ENCODE measurements around the gene SCFD2.

Gene SCFD2

DNA sequence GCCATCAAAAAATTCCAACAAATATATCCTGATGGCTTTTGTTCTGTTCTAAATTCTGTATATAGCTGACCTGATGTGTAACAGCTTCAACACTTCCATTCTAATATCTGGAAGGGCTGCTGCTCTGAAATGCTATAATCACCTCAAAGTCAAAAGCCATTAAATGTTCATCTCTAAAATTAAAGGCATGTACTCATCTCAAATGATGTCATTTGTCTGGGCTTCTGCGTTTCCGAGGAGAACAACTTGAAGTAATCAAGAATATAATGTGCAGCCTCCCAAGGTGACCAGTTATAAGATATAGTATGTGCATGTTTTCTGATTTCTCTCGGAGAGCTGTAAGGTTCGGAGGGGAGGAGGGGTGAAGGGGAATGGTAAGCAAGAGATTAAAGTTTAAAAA, 237.6 kb downstream of the SCFD2 start:
- TF ChIP-seq, protein P1, sequence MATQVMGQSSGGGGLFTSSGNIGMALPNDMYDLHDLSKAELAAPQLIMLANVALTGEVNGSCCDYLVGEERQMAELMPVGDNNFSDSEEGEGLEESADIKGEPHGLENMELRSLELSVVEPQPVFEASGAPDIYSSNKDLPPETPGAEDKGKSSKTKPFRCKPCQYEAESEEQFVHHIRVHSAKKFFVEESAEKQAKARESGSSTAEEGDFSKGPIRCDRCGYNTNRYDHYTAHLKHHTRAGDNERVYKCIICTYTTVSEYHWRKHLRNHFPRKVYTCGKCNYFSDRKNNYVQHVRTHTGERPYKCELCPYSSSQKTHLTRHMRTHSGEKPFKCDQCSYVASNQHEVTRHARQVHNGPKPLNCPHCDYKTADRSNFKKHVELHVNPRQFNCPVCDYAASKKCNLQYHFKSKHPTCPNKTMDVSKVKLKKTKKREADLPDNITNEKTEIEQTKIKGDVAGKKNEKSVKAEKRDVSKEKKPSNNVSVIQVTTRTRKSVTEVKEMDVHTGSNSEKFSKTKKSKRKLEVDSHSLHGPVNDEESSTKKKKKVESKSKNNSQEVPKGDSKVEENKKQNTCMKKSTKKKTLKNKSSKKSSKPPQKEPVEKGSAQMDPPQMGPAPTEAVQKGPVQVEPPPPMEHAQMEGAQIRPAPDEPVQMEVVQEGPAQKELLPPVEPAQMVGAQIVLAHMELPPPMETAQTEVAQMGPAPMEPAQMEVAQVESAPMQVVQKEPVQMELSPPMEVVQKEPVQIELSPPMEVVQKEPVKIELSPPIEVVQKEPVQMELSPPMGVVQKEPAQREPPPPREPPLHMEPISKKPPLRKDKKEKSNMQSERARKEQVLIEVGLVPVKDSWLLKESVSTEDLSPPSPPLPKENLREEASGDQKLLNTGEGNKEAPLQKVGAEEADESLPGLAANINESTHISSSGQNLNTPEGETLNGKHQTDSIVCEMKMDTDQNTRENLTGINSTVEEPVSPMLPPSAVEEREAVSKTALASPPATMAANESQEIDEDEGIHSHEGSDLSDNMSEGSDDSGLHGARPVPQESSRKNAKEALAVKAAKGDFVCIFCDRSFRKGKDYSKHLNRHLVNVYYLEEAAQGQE (IDR thresholded peaks at IDR 0.05; ENCODE audit: insufficient read depth in 1 of 2, low read depth in 2 of 2, low read length in 2 of 2), result no peak
- TF ChIP-seq TAF1 (IDR thresholded peaks at IDR 0.05; ENCODE audit: borderline replicate concordance, insufficient read depth, low read length) (no peak), SIN3A (IDR thresholded peaks at IDR 0.05; ENCODE audit: borderline replicate concordance, insufficient read depth, low read length) (no peak), POLR2AphosphoS5 (IDR thresholded peaks at IDR 0.05; ENCODE audit: low read depth, low read length) (no peak), FOXP2 (optimal IDR thresholded peaks at IDR 0.05; ENCODE audit: borderline replicate concordance, extremely low read depth, extremely low read length, insufficient read depth) (no peak)

DNA sequence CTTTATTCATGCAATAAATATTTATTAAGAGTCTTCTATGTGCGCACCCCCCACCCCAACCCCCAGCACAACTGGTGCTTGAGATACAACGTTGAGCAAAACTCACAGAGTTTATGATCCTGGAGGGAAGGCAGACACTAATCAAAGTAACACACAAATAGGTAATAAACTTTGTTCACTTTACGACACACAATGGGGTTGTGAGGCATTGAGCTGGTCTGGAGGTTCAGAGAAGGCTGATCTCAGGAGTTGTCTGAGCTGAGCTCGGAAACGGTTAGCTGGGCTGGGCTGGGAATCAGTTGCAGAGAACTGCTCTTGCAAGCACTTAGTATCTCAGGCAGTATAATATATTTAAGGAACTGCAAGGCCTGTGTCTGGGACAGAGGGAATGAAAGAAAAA, 238.5 kb downstream of the SCFD2 start:
- TF ChIP-seq SIN3A (IDR thresholded peaks at IDR 0.05; ENCODE audit: borderline replicate concordance, insufficient read depth, low read length) (no peak), FOXP2 (optimal IDR thresholded peaks at IDR 0.05; ENCODE audit: borderline replicate concordance, extremely low read depth, extremely low read length, insufficient read depth) (no peak), TAF1 (IDR thresholded peaks at IDR 0.05; ENCODE audit: borderline replicate concordance, insufficient read depth, low read length) (no peak), POLR2AphosphoS5 (IDR thresholded peaks at IDR 0.05; ENCODE audit: low read depth, low read length) (no peak)
- TF ChIP-seq, protein P1 (IDR thresholded peaks at IDR 0.05; ENCODE audit: insufficient read depth in 1 of 2, low read depth in 2 of 2, low read length in 2 of 2), result no peak

- TF ChIP-seq POLR2AphosphoS5 (IDR thresholded peaks at IDR 0.05; ENCODE audit: low read depth, low read length), result no peak
- no peak for TF ChIP-seq TAF1 (IDR thresholded peaks at IDR 0.05; ENCODE audit: borderline replicate concordance, insufficient read depth, low read length)
- no peak for TF ChIP-seq SIN3A (IDR thresholded peaks at IDR 0.05; ENCODE audit: borderline replicate concordance, insufficient read depth, low read length)
- TF ChIP-seq, protein P1 (IDR thresholded peaks at IDR 0.05; ENCODE audit: insufficient read depth in 1 of 2, low read depth in 2 of 2, low read length in 2 of 2), result no peak
- TF ChIP-seq FOXP2 (optimal IDR thresholded peaks at IDR 0.05; ENCODE audit: borderline replicate concordance, extremely low read depth, extremely low read length, insufficient read depth), result no peak
Observed at GRCh38 chr4:53126099-53126498, 239.8 kb downstream of the SCFD2 start.

DNA sequence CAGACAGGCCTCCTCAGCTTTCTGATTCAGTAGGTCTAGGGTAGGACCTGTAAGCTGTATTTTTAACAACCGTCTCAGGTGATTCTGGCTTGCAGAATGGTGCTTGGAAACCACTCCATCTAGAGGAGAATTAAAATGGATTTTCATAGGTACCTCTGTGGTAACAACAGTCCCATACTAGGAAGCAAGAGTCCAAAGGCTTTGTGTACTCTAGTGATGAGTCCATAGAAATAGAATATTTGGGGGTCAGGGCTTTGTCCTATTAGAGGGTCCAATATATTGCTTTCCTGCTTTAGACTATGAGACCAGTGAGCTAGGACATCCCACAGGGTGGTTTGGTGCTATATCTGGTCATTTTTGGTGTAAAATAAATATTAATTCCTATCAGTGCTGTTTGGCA, 242.0 kb downstream of the SCFD2 start:
- TF ChIP-seq TAF1 (IDR thresholded peaks at IDR 0.05; ENCODE audit: borderline replicate concordance, insufficient read depth, low read length) (no peak), FOXP2 (optimal IDR thresholded peaks at IDR 0.05; ENCODE audit: borderline replicate concordance, extremely low read depth, extremely low read length, insufficient read depth) (no peak), SIN3A (IDR thresholded peaks at IDR 0.05; ENCODE audit: borderline replicate concordance, insufficient read depth, low read length) (no peak), POLR2AphosphoS5 (IDR thresholded peaks at IDR 0.05; ENCODE audit: low read depth, low read length) (no peak)
- TF ChIP-seq, protein P1 (IDR thresholded peaks at IDR 0.05; ENCODE audit: insufficient read depth in 1 of 2, low read depth in 2 of 2, low read length in 2 of 2), result no peak

- no peak for TF ChIP-seq TAF1 (IDR thresholded peaks at IDR 0.05; ENCODE audit: borderline replicate concordance, insufficient read depth, low read length)
- TF ChIP-seq FOXP2 (optimal IDR thresholded peaks at IDR 0.05; ENCODE audit: borderline replicate concordance, extremely low read depth, extremely low read length, insufficient read depth), result no peak
- TF ChIP-seq, protein P1 (IDR thresholded peaks at IDR 0.05; ENCODE audit: insufficient read depth in 1 of 2, low read depth in 2 of 2, low read length in 2 of 2), result no peak
- no peak for TF ChIP-seq SIN3A (IDR thresholded peaks at IDR 0.05; ENCODE audit: borderline replicate concordance, insufficient read depth, low read length)
- TF ChIP-seq POLR2AphosphoS5 (IDR thresholded peaks at IDR 0.05; ENCODE audit: low read depth, low read length), result no peak
Observed at GRCh38 chr4:53123171-53123570, 242.7 kb downstream of the SCFD2 start.

All from PFSK-1 (cell line).